Thyroid gland (tissue), 4 donors: ENCODE data around the gene CDKN2A. TPM values are rescaled to one million over a fixed set of nuclear protein-coding genes. Genes with fewer than 3 reads are reported as not detected.

Source experiments
- DNase-seq, 2 donors: peaks; one replicate each; pipeline ENCODE4 v3.0.0-alpha.2; 2019
- H3K27ac ChIP-seq, 3 donors: fragments of 200-600 bp; sonication (generic); 1 replicate in 2 of 3; 2 replicates in 1 of 3; pipeline ENCODE4 v1.5.1; 2016 to 2019; ENCODE audit warnings: mild to moderate bottlenecking in 1 of 3, moderate library complexity in 1 of 3
- H3K27me3 ChIP-seq: fragments of 200-600 bp; sonication (generic); one replicate; pipeline ENCODE4 v1.5.1; 2019
- H3K36me3 ChIP-seq, 2 donors: fragments of 200-600 bp; sonication (generic); one replicate each; pipeline ENCODE4 v1.5.1; 2016 to 2019
- H3K4me1 ChIP-seq, 2 donors: fragments of 200-600 bp; sonication (generic); one replicate each; pipeline ENCODE4 v1.5.1; 2017 to 2019
- H3K4me3 ChIP-seq, 3 donors: fragments of 200-600 bp; sonication (generic); replicated peaks in 1 of 3; 1 replicate in 2 of 3; 2 replicates in 1 of 3; pipeline ENCODE4 v1.5.1; 2016; ENCODE audit warnings: mild to moderate bottlenecking in 1 of 3
- H3K9me3 ChIP-seq: fragments of 200-600 bp; sonication (generic); one replicate; pipeline ENCODE4 v1.5.1; 2017
- POLR2A ChIP-seq, 2 donors: fragments of 450-650 bp; IDR thresholded peaks; one replicate each; pipeline ENCODE4 v1.6.1; 2017; ENCODE audit warnings: antibody characterized with exemption in 2 of 2, mild to moderate bottlenecking in 2 of 2, moderate library complexity in 1 of 2
- WGBS, 2 donors: methylation state at CpG; one replicate each; pipeline ENCODE4 v1.1.5; 2017; 5-methylcytosine and 5-hydroxymethylcytosine counted together
- intact Hi-C: fragments of 100-400 bp; cut with DNase I; formaldehyde crosslinking; loops from one replicate; pipeline ENCODE4 v1.15.1; 2023
- total RNA-seq, 4 donors: library from RNA; depleted of rRNA; stranded (reverse); fragments of >200 nt; gene quantifications; one replicate each; pipeline ENCODE4 v1.2.3, GENCODE V29; 2016
- TF ChIP-seq, protein P1 (sequence below), 6 experiments: fragments of 200-600 bp in 3 of 6; fragments of 450-650 bp in 3 of 6; sonication (generic) in 3 of 6; IDR thresholded peaks; one replicate each; pipeline ENCODE4 v1.5.1; 2016 to 2019; ENCODE audit warnings: antibody characterized with exemption in 6 of 6, mild to moderate bottlenecking in 2 of 6, inconsistent platforms in 1 of 6, moderate library complexity in 1 of 6

CDKN2A gene
- total RNA-seq, 4 donors from 2014 or later, result 1.9 to 2.3 (median 2.1) TPM; not detected in 1

DNA sequence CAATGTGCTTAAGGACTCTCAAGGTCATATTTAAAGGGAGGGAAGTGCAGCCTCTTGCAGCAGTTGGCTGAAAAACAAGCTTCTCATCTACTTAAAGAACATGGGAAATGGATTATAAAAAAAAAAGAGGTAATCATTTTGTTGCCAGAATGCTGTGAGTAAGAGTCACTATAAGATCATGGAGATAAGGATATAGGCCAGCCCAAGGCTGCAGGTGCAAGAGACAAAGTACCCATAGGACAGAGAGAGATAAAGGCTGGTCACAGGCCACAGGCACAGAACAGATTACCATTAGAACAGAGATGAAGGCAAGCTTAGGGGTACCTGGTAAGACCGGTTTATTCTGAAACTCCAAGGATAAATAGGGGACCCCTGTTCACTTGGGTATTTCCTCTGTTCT lies 70.5 kb downstream of the CDKN2A start:
- no peaks in the 10 kb centered on the region for H3K4me1 ChIP-seq
- 90% methylated on average over 1 of the region's 1 CpG for WGBS, 2 donors
- intact Hi-C loops, result no loop called here
- TF ChIP-seq, protein P1, sequence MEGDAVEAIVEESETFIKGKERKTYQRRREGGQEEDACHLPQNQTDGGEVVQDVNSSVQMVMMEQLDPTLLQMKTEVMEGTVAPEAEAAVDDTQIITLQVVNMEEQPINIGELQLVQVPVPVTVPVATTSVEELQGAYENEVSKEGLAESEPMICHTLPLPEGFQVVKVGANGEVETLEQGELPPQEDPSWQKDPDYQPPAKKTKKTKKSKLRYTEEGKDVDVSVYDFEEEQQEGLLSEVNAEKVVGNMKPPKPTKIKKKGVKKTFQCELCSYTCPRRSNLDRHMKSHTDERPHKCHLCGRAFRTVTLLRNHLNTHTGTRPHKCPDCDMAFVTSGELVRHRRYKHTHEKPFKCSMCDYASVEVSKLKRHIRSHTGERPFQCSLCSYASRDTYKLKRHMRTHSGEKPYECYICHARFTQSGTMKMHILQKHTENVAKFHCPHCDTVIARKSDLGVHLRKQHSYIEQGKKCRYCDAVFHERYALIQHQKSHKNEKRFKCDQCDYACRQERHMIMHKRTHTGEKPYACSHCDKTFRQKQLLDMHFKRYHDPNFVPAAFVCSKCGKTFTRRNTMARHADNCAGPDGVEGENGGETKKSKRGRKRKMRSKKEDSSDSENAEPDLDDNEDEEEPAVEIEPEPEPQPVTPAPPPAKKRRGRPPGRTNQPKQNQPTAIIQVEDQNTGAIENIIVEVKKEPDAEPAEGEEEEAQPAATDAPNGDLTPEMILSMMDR (IDR thresholded peaks at IDR 0.05), result no peak
- TF ChIP-seq POLR2A (IDR thresholded peaks at IDR 0.05), result no peak
- no peak for DNase-seq
- H3K27me3 ChIP-seq, result no peaks in the 10 kb centered on the region
- H3K4me3 ChIP-seq, result no peak overlapping the region
- H3K9me3 ChIP-seq, result no peaks in the 10 kb centered on the region
- no peaks in the 10 kb centered on the region for H3K36me3 ChIP-seq
- H3K27ac ChIP-seq, result no peak overlapping the region

DNA sequence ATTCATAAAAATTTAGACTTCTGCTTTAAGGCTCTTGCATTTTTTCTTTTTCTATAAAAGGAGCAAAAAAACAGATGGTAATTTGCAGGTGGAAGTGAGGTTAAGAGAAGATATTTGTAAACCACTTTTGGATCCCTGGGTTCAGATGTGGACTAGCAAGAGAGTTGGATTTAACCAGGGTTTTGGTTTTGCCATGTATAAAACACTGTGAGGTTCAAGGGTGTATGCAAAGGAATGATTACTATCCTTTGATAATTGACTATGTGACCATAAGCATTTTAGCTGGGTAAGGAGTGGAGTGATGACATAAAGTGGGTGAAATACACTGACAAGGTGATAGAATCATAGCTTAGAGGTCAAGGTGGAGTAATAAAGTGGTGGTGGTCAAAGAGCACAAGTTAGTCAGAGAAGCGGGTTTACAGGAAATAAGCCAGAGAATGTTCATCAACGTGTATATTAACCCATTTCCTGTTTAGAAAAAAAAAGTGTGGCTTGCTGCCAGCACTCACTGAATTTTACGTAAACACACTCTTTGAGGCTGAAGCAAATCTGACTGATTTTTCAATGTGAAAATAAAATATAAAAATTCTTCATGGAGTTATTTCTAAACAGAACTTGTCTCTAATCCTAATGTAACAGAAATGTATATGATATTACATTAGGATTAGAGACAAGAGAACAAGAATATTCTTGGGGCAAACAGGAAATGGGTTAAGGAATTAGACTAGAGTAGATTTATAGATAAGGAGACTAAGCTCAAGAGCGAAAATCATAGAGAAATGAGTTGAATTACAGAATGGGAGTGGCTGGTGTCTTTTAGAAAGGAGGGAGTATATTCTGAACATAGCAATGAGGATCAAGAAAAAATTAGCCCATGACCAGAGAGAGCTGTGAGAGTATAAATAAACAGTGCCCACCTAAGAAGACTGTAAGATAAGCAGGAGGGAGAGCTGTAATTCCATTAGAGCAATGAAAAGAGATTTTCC lies 74.5 kb downstream of the CDKN2A start:
- H3K27ac ChIP-seq, result no peak overlapping the region

More for the DNA sequence above, 74.5 kb downstream of the CDKN2A start:
- Histone ChIP-seq H3K4me3 (no peak overlapping the region), H3K27me3 (no peaks in the 10 kb centered on the region), H3K4me1 (no peaks in the 10 kb centered on the region), H3K9me3 (no peaks in the 10 kb centered on the region), H3K36me3 (no peaks in the 10 kb centered on the region)
- intact Hi-C loops, result no loop called here
- no peak for DNase-seq
- 36 to 46% methylated on average over 4 of the region's 4 CpGs for WGBS, 2 donors
- no peak for TF ChIP-seq POLR2A (IDR thresholded peaks at IDR 0.05)
- TF ChIP-seq, protein P1 (IDR thresholded peaks at IDR 0.05), result no peak

Other genes with a start within 250 kb of the CDKN2A start
- 10 to 100 TPM; 17.1 to 24.2 (median 19.1) TPM for gene MTAP, start 191.8 kb downstream of the CDKN2A start, total RNA-seq
- gene CDKN2B-AS1, start 399 bp upstream of the CDKN2A start, total RNA-seq, result under 1 TPM in 2 of 4 donors, not detected in 2; 0.38 to 0.56 TPM
- 1 to 10 TPM in 2 of 4 donors, under 1 TPM in 2; 0.44 to 2.0 (median 1.2) TPM for gene CDKN2B, start 14.9 kb upstream of the CDKN2A start, total RNA-seq